Body of pancreas (tissue), 4 donors: Measurements from ENCODE around the gene IL4I1. TPM values are rescaled to one million over a fixed set of nuclear protein-coding genes. Genes with fewer than 3 reads are reported as not detected.
"Not testable (repeated sequence)": the region's sequence is repeated elsewhere in the genome, so short reads cannot be mapped to it uniquely, and the experiment has no call there.

Source experiments
- ATAC-seq: fragments of 150-250 bp; one replicate; pipeline ENCODE4 v1.9.1; 2016
- DNase-seq, 4 donors: peaks; one replicate each; pipeline ENCODE4 v3.0.0-alpha.2; 2019
- H3K27ac ChIP-seq, 4 donors: fragments of 200-600 bp; sonication (generic); 1 replicate in 3 of 4; 2 replicates in 1 of 4; pipeline versions ENCODE4 v1.5.1 to v1.6.1; 2016 to 2019; ENCODE audit warnings: mild to moderate bottlenecking in 1 of 4, mixed read lengths in 1 of 4, moderate library complexity in 1 of 4
- H3K27me3 ChIP-seq, 2 donors: fragments of 200-600 bp; sonication (generic); one replicate each; pipeline ENCODE4 v1.6.0; 2016; ENCODE audit warnings: mild to moderate bottlenecking in 1 of 2
- H3K36me3 ChIP-seq, 2 donors: fragments of 200-600 bp; sonication (generic); replicated peaks in 1 of 2; 2 replicates each; pipeline ENCODE4 v1.5.1; 2016; ENCODE audit warnings: low read depth in 2 of 2; ENCODE audit not compliant: insufficient read depth in 1 of 2
- H3K4me1 ChIP-seq: fragments of 200-600 bp; sonication (generic); one replicate; pipeline ENCODE4 v1.6.0; 2016
- H3K4me3 ChIP-seq, 2 donors: fragments of 200-600 bp; sonication (generic); 1 replicate in 1 of 2; 2 replicates in 1 of 2; pipeline ENCODE4 v1.5.1; 2016 to 2019
- H3K9me3 ChIP-seq, 3 donors: fragments of 200-600 bp; sonication (generic); 1 replicate in 2 of 3; 2 replicates in 1 of 3; pipeline ENCODE4 v1.5.1; 2016
- CTCF ChIP-seq, 7 experiments: fragments of 450-650 bp in 4 of 7; fragments of 200-600 bp in 3 of 7; sonication (generic) in 3 of 7; IDR thresholded peaks; one replicate each; pipeline ENCODE4 v1.5.1; 2016 to 2019; ENCODE audit warnings: antibody characterized with exemption in 7 of 7
- POLR2A ChIP-seq, 3 donors: fragments of 450-650 bp; IDR thresholded peaks; one replicate each; pipeline ENCODE4 v1.6.1; 2016; ENCODE audit warnings: antibody characterized with exemption in 3 of 3, mild to moderate bottlenecking in 2 of 3
- WGBS, 2 donors: methylation state at CpG; one replicate each; pipeline ENCODE4 v1.1.5; 2017; 5-methylcytosine and 5-hydroxymethylcytosine counted together
- intact Hi-C: fragments of 100-400 bp; cut with DNase I; formaldehyde crosslinking; loops from one replicate; pipeline ENCODE4 v1.15.1; 2023
- total RNA-seq, 2 donors: library from RNA; depleted of rRNA; stranded (reverse); fragments of >200 nt; gene quantifications; one replicate each; pipeline ENCODE4 v1.1.0, GENCODE V29; 2016

Gene IL4I1
- total RNA-seq, 2 donors from 2014 or later, result 0.52 TPM; not detected in 1

- intact Hi-C loops, result no loop called here
- ATAC-seq (peak; percentile 82), DNase-seq (peak; percentile 86 to 92 (median 90))
- no peak for TF ChIP-seq CTCF (IDR thresholded peaks at IDR 0.05)
- peak within 1 kb of the TSS; percentile 99 to 100 for H3K4me3 ChIP-seq
- H3K27me3 ChIP-seq, result no peaks in the 10 kb centered on the region
- WGBS, 2 donors, result 0 to 1% methylated on average over 36 to 45 of the region's 48 CpGs
- H3K36me3 ChIP-seq, result no peaks in the 10 kb centered on the region
- H3K27ac ChIP-seq, result peak within 1 kb of the TSS; percentile 87 to 96 (median 91)
- no peaks in the 10 kb centered on the region for H3K9me3 ChIP-seq
- H3K4me1 ChIP-seq, result peaks cover 22% of the 10 kb centered on the region
Measured at GRCh38 chr19:49929121-49929610, 32.5 kb upstream of the IL4I1 start, which contains the start of the genes ATF5 and NUP62. Gene ATF5, plus strand, starts transcription at chr19:49929205. Its CDS starts 1,646 bp downstream, at chr19:49930851. Gene NUP62, minus strand, starts transcription at chr19:49929504. Its CDS starts 19,697 bp downstream, at chr19:49909807.

- intact Hi-C loops, result no loop called here
- TF ChIP-seq CTCF (IDR thresholded peaks at IDR 0.05), result no peak
- no peak for TF ChIP-seq POLR2A (IDR thresholded peaks at IDR 0.05)
- 66 to 81% methylated on average over 14 of the region's 14 CpGs for WGBS, 2 donors
- Histone ChIP-seq H3K9me3 (no peaks in the 10 kb centered on the region), H3K4me3 (no peak overlapping the region), H3K27ac (no peak overlapping the region), H3K4me1 (peaks cover 22% of the 10 kb centered on the region), H3K36me3 (peaks cover 0 to 6% of the 10 kb centered on the region in 2 donors), H3K27me3 (no peaks in the 10 kb centered on the region)
- DNase-seq, result no peak
- ATAC-seq, result no peak
Measured at GRCh38 chr19:49927526-49928264, 31.0 kb upstream of the IL4I1 start.

- Histone ChIP-seq H3K4me3 (no peak overlapping the region), H3K4me1 (peaks cover 22% of the 10 kb centered on the region), H3K9me3 (no peaks in the 10 kb centered on the region), H3K27me3 (no peaks in the 10 kb centered on the region), H3K36me3 (peaks cover 0 to 6% of the 10 kb centered on the region in 2 donors), H3K27ac (no peak overlapping the region)
- 83 to 90% methylated on average over 10 of the region's 10 CpGs for WGBS, 2 donors
- intact Hi-C loops, result no loop called here
- no peak for ATAC-seq
- no peak for DNase-seq
- no peak for TF ChIP-seq CTCF (IDR thresholded peaks at IDR 0.05)
- no peak for TF ChIP-seq POLR2A (IDR thresholded peaks at IDR 0.05)
Measured at GRCh38 chr19:49926515-49926914, 29.8 kb upstream of the IL4I1 start.

- 94 to 97% methylated on average over 5 of the region's 5 CpGs for WGBS, 2 donors
- peaks cover 0 to 6% of the 10 kb centered on the region in 2 donors for H3K36me3 ChIP-seq
- DNase-seq, result no peak
Measured at GRCh38 chr19:49925486-49925885, 28.8 kb upstream of the IL4I1 start.

GRCh38 chr19:49924881-49925210, 28.2 kb upstream of the IL4I1 start:
- intact Hi-C loops, H3K9me3 ChIP-seq, H3K4me3 ChIP-seq, H3K27ac ChIP-seq, H3K36me3 ChIP-seq, DNase-seq, ATAC-seq, H3K27me3 ChIP-seq: not testable (repeated sequence)
- WGBS, 2 donors, result 91 to 95% methylated on average over 13 of the region's 13 CpGs
- H3K4me1 ChIP-seq, result peaks cover 16% of the 10 kb centered on the region

More at GRCh38 chr19:49925486-49925885, 28.8 kb upstream of the IL4I1 start:
- no peak overlapping the region for H3K27ac ChIP-seq
- no peak for TF ChIP-seq CTCF (IDR thresholded peaks at IDR 0.05)
- TF ChIP-seq POLR2A (IDR thresholded peaks at IDR 0.05), result no peak
- no peak overlapping the region for H3K4me3 ChIP-seq
- no peak for ATAC-seq
- no peaks in the 10 kb centered on the region for H3K27me3 ChIP-seq
- no peaks in the 10 kb centered on the region for H3K9me3 ChIP-seq
- intact Hi-C loops, result no loop called here
- peaks cover 22% of the 10 kb centered on the region for H3K4me1 ChIP-seq
